Activated CD8-positive, alpha-beta T cell treated with anti-CD3 and anti-CD28 coated beads, Interleukin-2, amount 10 ng/mL, durations not matched to agents 7 days and 5 days (primary cell): ENCODE data around the gene SLC19A1. TPM values are rescaled to one million over a fixed set of nuclear protein-coding genes. Genes with fewer than 3 reads are reported as not detected.

Experiments used
- ATAC-seq: fragments of 150-1000 bp; cut with Tn5 transposase; one replicate; pipeline ENCODE4 v1.10.0; 2021; ENCODE audit warnings: moderate library complexity
- CTCF ChIA-PET: fragments of 350-600 bp; sonication (Branson Sonifier 250); formaldehyde crosslinking; loops from one replicate; lab custom pipeline; 2021; ENCODE audit warnings: antibody characterized with exemption; lab: Charles Lee
- POLR2A ChIA-PET: fragments of 350-600 bp; sonication (Branson Sonifier 250); formaldehyde crosslinking; loops from one replicate; lab custom pipeline; 2021; ENCODE audit warnings: antibody characterized with exemption; lab: Charles Lee
- DNase-seq: peaks from one replicate; pipeline ENCODE4 v3.0.0-alpha.2; 2020
- H3K27ac Mint-ChIP-seq: one replicate; pipeline ENCODE4 v1.8.0; 2021; ENCODE audit warnings: mild to moderate bottlenecking, mixed read lengths
- H3K27me3 Mint-ChIP-seq: one replicate; pipeline ENCODE4 v1.8.0; 2021; ENCODE audit warnings: low read depth, mixed read lengths
- H3K36me3 Mint-ChIP-seq: one replicate; pipeline ENCODE4 v1.8.0; 2021; ENCODE audit warnings: low read depth, mixed read lengths
- H3K4me1 Mint-ChIP-seq: one replicate; pipeline ENCODE4 v1.8.0; 2021; ENCODE audit warnings: low read depth, mixed read lengths
- H3K4me3 Mint-ChIP-seq: one replicate; pipeline ENCODE4 v1.8.0; 2021; ENCODE audit warnings: mild to moderate bottlenecking, mixed read lengths
- H3K9me3 Mint-ChIP-seq: one replicate; pipeline ENCODE4 v1.8.0; 2022; ENCODE audit warnings: mixed read lengths; ENCODE audit not compliant: insufficient read depth
- total RNA-seq, 2 experiments: library from RNA; stranded (reverse); gene quantifications; one replicate each; pipeline ENCODE4 v1.2.3, GENCODE V29; 2021

Gene SLC19A1
- total RNA-seq, 2 experiments from 2014 or later: 44.4 to 51.6 TPM

- Mint-ChIP-seq H3K9me3 (no peaks in the 10 kb centered on the region), H3K27ac (no peak overlapping the region), H3K4me3 (no peak overlapping the region), H3K36me3 (no peaks in the 10 kb centered on the region), H3K4me1 (peaks cover 9% of the 10 kb centered on the region), H3K27me3 (no peaks in the 10 kb centered on the region)
- ChIA-PET CTCF (no interaction called here), POLR2A (no interaction called here)
- ATAC-seq (no peak), DNase-seq (no peak)
Observed at GRCh38 chr21:45469273-45470086, 72.8 kb downstream of the SLC19A1 start.

DNA sequence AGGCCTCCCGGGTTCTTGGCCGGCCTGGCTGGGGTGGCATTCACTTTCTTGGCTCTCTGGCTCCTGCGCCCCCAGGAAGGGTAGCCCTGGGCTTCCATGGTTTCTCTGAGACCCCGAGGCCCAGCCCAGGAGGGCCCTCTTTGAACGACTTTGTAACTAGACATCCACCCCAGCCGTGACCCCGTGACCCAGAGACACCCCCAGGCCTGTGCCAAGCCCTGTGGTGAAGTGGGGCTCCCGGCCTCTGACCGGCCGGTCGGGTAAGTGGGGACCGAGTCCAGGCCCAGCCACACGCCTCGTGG, 73.3 kb downstream of the SLC19A1 start:
- POLR2A ChIA-PET: no interaction called here

GRCh38 chr21:45468051-45468970, 73.9 kb downstream of the SLC19A1 start:
- Mint-ChIP-seq H3K4me3 (no peak overlapping the region), H3K27me3 (peaks cover 4% of the 10 kb centered on the region), H3K36me3 (no peaks in the 10 kb centered on the region), H3K27ac (no peak overlapping the region), H3K9me3 (no peaks in the 10 kb centered on the region), H3K4me1 (peaks cover 9% of the 10 kb centered on the region)
- CTCF ChIA-PET: no interaction called here
- ATAC-seq: no peak
- DNase-seq: no peak
- POLR2A ChIA-PET: no interaction called here

More for the DNA sequence above, 73.3 kb downstream of the SLC19A1 start:
- CTCF ChIA-PET: no interaction called here
- no peaks in the 10 kb centered on the region for H3K36me3 Mint-ChIP-seq
- ATAC-seq (no peak), DNase-seq (no peak)
- no peak overlapping the region for H3K27ac Mint-ChIP-seq
- no peak overlapping the region for H3K4me3 Mint-ChIP-seq
- H3K27me3 Mint-ChIP-seq: no peaks in the 10 kb centered on the region
- no peaks in the 10 kb centered on the region for H3K9me3 Mint-ChIP-seq
- peaks cover 9% of the 10 kb centered on the region for H3K4me1 Mint-ChIP-seq

GRCh38 chr21:45467221-45467779, 74.9 kb downstream of the SLC19A1 start:
- ChIA-PET POLR2A (no interaction called here), CTCF (interaction anchor here (1.4 kb wide), 1 partner anchor 12 kb away, joined by 4 read pairs; no protein-coding TSS in a partner anchor)
- no peaks in the 10 kb centered on the region for H3K9me3 Mint-ChIP-seq
- ATAC-seq (no peak), DNase-seq (no peak)
- H3K27me3 Mint-ChIP-seq: peaks cover 8% of the 10 kb centered on the region
- H3K4me3 Mint-ChIP-seq: no peak overlapping the region
- peaks cover 9% of the 10 kb centered on the region for H3K4me1 Mint-ChIP-seq
- no peaks in the 10 kb centered on the region for H3K36me3 Mint-ChIP-seq
- H3K27ac Mint-ChIP-seq: no peak overlapping the region

DNA sequence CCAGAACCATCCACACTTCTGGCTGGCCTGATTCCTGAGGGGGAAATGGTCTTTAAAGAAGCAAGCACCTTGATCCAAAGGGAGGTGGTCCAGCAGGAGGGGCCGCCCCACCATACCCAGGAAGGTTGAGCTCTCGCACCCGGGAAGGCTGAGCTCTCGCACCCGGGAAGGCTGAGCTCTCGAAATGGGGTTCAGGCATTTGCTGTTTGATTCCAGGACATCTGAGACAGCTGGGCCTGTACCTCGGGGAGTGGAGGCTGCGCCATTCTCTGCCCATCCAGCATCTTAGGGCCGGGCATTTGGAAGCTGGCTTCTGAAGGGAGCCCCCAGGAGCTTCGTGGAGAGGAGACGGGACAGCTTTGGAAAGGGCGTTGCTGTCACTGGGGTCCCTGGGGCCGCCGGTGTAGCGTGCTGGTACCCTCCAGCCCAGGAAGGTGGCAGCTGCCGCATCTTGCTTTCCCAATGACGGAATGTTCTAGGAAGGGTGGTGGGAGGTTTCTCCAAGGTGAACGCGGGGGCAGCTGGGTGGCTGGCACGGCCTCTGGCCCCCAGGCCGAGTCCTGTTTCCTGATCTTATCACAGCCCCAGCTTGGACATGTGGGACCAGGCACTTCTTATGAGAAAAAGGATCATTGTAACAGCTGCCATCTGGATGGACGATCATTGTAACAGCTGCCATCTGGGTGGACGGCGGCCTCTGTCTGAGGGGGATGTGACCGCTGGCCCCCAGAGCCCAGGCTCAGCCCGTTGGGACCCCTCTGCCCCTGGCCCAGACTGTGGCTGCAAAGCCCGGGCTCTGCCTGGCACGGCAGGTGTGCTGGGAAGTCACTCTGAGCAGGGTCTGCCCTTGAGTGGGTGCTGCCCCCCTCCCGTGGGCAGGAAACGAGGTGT, 75.7 kb downstream of the SLC19A1 start:
- H3K4me1 Mint-ChIP-seq: peaks cover 9% of the 10 kb centered on the region
- POLR2A ChIA-PET: no interaction called here

GRCh38 chr21:45465611-45466329, 76.5 kb downstream of the SLC19A1 start:
- no peaks in the 10 kb centered on the region for H3K36me3 Mint-ChIP-seq
- no peak overlapping the region for H3K27ac Mint-ChIP-seq

More for the DNA sequence above, 75.7 kb downstream of the SLC19A1 start:
- Mint-ChIP-seq H3K36me3 (no peaks in the 10 kb centered on the region), H3K27me3 (peaks cover 12% of the 10 kb centered on the region), H3K27ac (no peak overlapping the region), H3K4me3 (no peak overlapping the region), H3K9me3 (no peaks in the 10 kb centered on the region)
- DNase-seq (no peak), ATAC-seq (no peak)
- CTCF ChIA-PET: interaction anchor here (1.4 kb wide), 1 partner anchor 12 kb away, joined by 4 read pairs; no protein-coding TSS in a partner anchor

DNA sequence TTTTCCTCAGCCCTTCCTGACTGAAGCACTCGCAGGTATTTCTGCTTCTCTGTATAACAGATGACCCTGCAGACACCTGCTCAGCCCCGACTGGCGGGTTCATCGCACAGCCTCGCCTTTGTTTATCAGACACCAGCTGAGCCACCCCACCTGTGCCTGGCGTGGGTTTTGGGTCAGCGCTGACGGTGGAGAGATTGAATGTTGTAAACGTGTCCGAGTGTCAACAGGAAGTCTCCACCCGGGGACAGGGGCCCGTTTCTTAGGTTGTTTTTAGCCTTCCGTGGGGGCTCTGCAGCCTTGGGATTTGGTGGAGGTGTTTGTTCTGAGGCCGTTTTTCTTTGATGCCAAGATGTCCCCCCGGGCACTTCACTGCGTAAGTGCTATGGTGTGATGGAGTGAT, 77.1 kb downstream of the SLC19A1 start:
- DNase-seq (no peak), ATAC-seq (no peak)
- Mint-ChIP-seq H3K27me3 (peaks cover 12% of the 10 kb centered on the region), H3K9me3 (no peaks in the 10 kb centered on the region), H3K4me1 (peaks cover 3% of the 10 kb centered on the region), H3K4me3 (no peak overlapping the region), H3K36me3 (no peaks in the 10 kb centered on the region), H3K27ac (no peak overlapping the region)
- ChIA-PET CTCF (interaction anchor here (0.6 kb wide), 1 partner anchor 32 kb away, joined by 3 read pairs; no protein-coding TSS in a partner anchor), POLR2A (no interaction called here)

More at GRCh38 chr21:45465611-45466329, 76.5 kb downstream of the SLC19A1 start:
- CTCF ChIA-PET: interaction anchor here (0.6 kb wide), 1 partner anchor 33 kb away, joined by 3 read pairs; no protein-coding TSS in a partner anchor
- POLR2A ChIA-PET: no interaction called here
- no peak for DNase-seq
- no peaks in the 10 kb centered on the region for H3K9me3 Mint-ChIP-seq
- H3K4me3 Mint-ChIP-seq: no peak overlapping the region
- no peak for ATAC-seq
- H3K27me3 Mint-ChIP-seq: peaks cover 12% of the 10 kb centered on the region
- peaks cover 3% of the 10 kb centered on the region for H3K4me1 Mint-ChIP-seq

GRCh38 chr21:45464309-45464708, 77.9 kb downstream of the SLC19A1 start:
- DNase-seq: no peak
- H3K27ac Mint-ChIP-seq: no peak overlapping the region
- no peaks in the 10 kb centered on the region for H3K4me1 Mint-ChIP-seq
- H3K9me3 Mint-ChIP-seq: no peaks in the 10 kb centered on the region
- no peaks in the 10 kb centered on the region for H3K36me3 Mint-ChIP-seq
- H3K4me3 Mint-ChIP-seq: no peak overlapping the region
- ATAC-seq: no peak
- ChIA-PET POLR2A (interaction anchor here (0.6 kb wide), 1 partner anchor 18 kb away, joined by 3 read pairs; no protein-coding TSS in a partner anchor), CTCF (no interaction called here)
- H3K27me3 Mint-ChIP-seq: peaks cover 12% of the 10 kb centered on the region

DNA sequence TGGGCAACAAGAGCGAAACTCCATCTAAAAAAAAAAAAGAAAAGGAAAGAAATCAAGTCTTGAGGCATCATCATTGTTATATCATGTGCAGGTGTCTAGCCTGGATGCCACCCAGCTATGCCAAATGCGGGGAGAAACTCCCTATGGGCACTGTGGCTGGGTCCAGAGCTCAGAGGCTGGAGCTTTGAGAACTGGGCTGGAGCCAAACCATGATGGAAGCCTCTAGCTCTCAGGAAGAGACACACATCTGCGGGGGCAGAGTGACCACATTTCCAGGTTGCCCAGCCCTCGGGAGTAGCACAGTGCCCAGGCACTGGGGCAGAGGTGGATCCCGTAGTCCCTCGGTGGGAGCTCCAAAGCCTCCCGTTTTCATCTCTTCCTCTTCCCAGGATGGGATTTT, 78.4 kb downstream of the SLC19A1 start:
- DNase-seq (no peak), ATAC-seq (no peak)
- POLR2A ChIA-PET: no interaction called here
- H3K36me3 Mint-ChIP-seq: no peaks in the 10 kb centered on the region
- H3K4me1 Mint-ChIP-seq: no peaks in the 10 kb centered on the region
- peaks cover 12% of the 10 kb centered on the region for H3K27me3 Mint-ChIP-seq
- no peak overlapping the region for H3K27ac Mint-ChIP-seq
- no peaks in the 10 kb centered on the region for H3K9me3 Mint-ChIP-seq
- CTCF ChIA-PET: no interaction called here
- no peak overlapping the region for H3K4me3 Mint-ChIP-seq

GRCh38 chr21:45461806-45462341, 80.4 kb downstream of the SLC19A1 start:
- H3K27me3 Mint-ChIP-seq: peaks cover 12% of the 10 kb centered on the region
- no peaks in the 10 kb centered on the region for H3K36me3 Mint-ChIP-seq
- ChIA-PET POLR2A (no interaction called here), CTCF (interaction anchor here (1.0 to 1.1 kb wide), 2 partner anchors 17 to 321 kb away, joined by 3 read pairs; no protein-coding TSS in a partner anchor)
- H3K9me3 Mint-ChIP-seq: no peaks in the 10 kb centered on the region
- ATAC-seq: no peak
- H3K27ac Mint-ChIP-seq: no peak overlapping the region
- DNase-seq: no peak
- H3K4me1 Mint-ChIP-seq: no peaks in the 10 kb centered on the region
- H3K4me3 Mint-ChIP-seq: no peak overlapping the region
